Coronary artery (tissue), 2 donors: ENCODE measurements around the gene MCF2L2.
"Not testable (repeated sequence)": the region's sequence is repeated elsewhere in the genome, so short reads cannot be mapped to it uniquely, and the experiment has no call there.

Experiments used
- DNase-seq: peaks from one replicate; pipeline ENCODE4 v3.0.0-alpha.2; 2017; ENCODE audit warnings: low spot score
- H3K27ac ChIP-seq, 2 donors: fragments of 200-600 bp; sonication (generic); one replicate each; pipeline ENCODE4 v1.5.1; 2016 to 2019
- H3K4me3 ChIP-seq: fragments of 200-600 bp; sonication (generic); 2 replicates; pipeline ENCODE4 v1.5.1; 2016; ENCODE audit warnings: mild to moderate bottlenecking, moderate library complexity
- CTCF ChIP-seq: fragments of 200-600 bp; sonication (generic); IDR thresholded peaks from one replicate; pipeline ENCODE4 v1.5.1; 2019; ENCODE audit warnings: antibody characterized with exemption

Gene MCF2L2

GRCh38 chr3:183239046-183239445 is 189.4 kb downstream of the MCF2L2 start:
- no peak overlapping the region for H3K4me3 ChIP-seq
- TF ChIP-seq CTCF: no peak
- DNase-seq: no peak
- H3K27ac ChIP-seq: no peak overlapping the region

GRCh38 chr3:183233966-183234365 is 194.5 kb downstream of the MCF2L2 start:
- no peak for TF ChIP-seq CTCF
- Histone ChIP-seq H3K4me3 (no peak overlapping the region), H3K27ac (no peak overlapping the region)
- DNase-seq: no peak

- H3K27ac ChIP-seq: no peak overlapping the region
- DNase-seq: no peak
- no peak for TF ChIP-seq CTCF
- no peak overlapping the region for H3K4me3 ChIP-seq
Measured at GRCh38 chr3:183230826-183231225, 197.6 kb downstream of the MCF2L2 start.

GRCh38 chr3:183230251-183230650 is 198.2 kb downstream of the MCF2L2 start:
- H3K4me3 ChIP-seq, DNase-seq, H3K27ac ChIP-seq: not testable (repeated sequence)

- DNase-seq: no peak
- Histone ChIP-seq H3K4me3 (no peak overlapping the region), H3K27ac (no peak overlapping the region)
- TF ChIP-seq CTCF: no peak
Measured at GRCh38 chr3:183229178-183229577, 199.2 kb downstream of the MCF2L2 start.

- no peak for TF ChIP-seq CTCF
- no peak overlapping the region for H3K27ac ChIP-seq
- H3K4me3 ChIP-seq: no peak overlapping the region
- no peak for DNase-seq
Measured at GRCh38 chr3:183227586-183227985, 200.8 kb downstream of the MCF2L2 start.

GRCh38 chr3:183226333-183226890 is 202.0 kb downstream of the MCF2L2 start:
- no peak overlapping the region for H3K27ac ChIP-seq
- no peak for TF ChIP-seq CTCF
- no peak for DNase-seq
- H3K4me3 ChIP-seq: no peak overlapping the region
